ENCODE data around the gene PACS2. TPM values are rescaled to one million over a fixed set of nuclear protein-coding genes. Genes with fewer than 3 reads are reported as not detected.

PACS2 gene
- total RNA-seq, 1 experiment from 2014 or later: 72.5 TPM

DNA sequence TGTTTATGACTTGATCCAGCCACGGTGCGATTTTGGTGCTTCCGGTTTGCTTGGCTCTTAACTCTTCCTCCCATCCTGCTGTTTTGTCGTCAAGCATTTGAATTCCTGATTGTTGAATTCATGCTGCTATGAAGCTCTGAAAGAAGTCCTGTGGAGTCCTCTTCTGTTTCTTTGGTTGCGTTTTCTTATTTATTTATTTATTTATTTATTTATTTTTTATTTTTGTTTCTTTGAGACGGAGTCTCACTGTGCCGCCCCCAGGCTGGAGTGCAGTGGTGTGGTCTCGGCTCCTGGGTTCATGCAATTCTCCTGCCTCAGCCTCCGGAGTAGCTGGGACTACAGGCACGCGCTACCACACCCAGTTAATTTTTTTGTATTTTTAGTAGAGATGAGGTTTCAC lies 102.1 kb downstream of the PACS2 start:
- WGBS (ENCODE audit: extremely low coverage, insufficient read length, low lambda C conversion rate): no CpG with 5 or more reads among the region's 11 CpGs
- Histone ChIP-seq H3K9me3 (ENCODE audit: control insufficient read depth, low read depth, low read length) (no peaks in the 10 kb centered on the region), H4K91ac (ENCODE audit: insufficient read length, low read depth, low read length) (no peak overlapping the region), H3K4me1 (ENCODE audit: insufficient read depth, low read length) (no peaks in the 10 kb centered on the region), H3K23ac (ENCODE audit: insufficient read length, low read depth, low read length) (no peak overlapping the region), H3K79me2 (ENCODE audit: insufficient read depth, low read length) (peaks cover 16% of the 10 kb centered on the region; the same call in 1 of the 2 replicates), H3K18ac (ENCODE audit: insufficient read length, low read depth, low read length) (no peak overlapping the region), H3K27ac (ENCODE audit: insufficient read length, low read depth, low read length) (no peak overlapping the region), H4K5ac (ENCODE audit: insufficient read length, low read depth, low read length) (no peak overlapping the region), H2BK15ac (ENCODE audit: low read depth, low read length) (no peak overlapping the region), H3K9ac (ENCODE audit: extremely low read depth, insufficient read length, low read length) (no peak overlapping the region), H2BK20ac (ENCODE audit: low read depth, low read length, poor library complexity, severe bottlenecking) (no peak overlapping the region), H4K20me1 (ENCODE audit: control insufficient read depth, insufficient read depth, insufficient read length) (no peaks in the 10 kb centered on the region), H4K8ac (replicated peaks; ENCODE audit: insufficient read length, low read depth, low read length) (no peak overlapping the region), H3K27me3 (ENCODE audit: insufficient read depth, low read length) (peaks cover 5% of the 10 kb centered on the region; the same call in 1 of the 2 replicates), H2AFZ (ENCODE audit: low read length) (no peak overlapping the region), H3K4me2 (ENCODE audit: insufficient read depth, insufficient read length, low read length) (no peak overlapping the region), H2BK12ac (ENCODE audit: insufficient read length, low read depth, low read length) (no peak overlapping the region), H2BK120ac (ENCODE audit: low read depth, low read length, poor library complexity, severe bottlenecking) (no peak overlapping the region), H2AK5ac (ENCODE audit: insufficient read length, low read length) (no peak overlapping the region), H3K4ac (ENCODE audit: low read depth, low read length) (no peak overlapping the region), H3K56ac (ENCODE audit: insufficient read length, low read depth, low read length) (no peak overlapping the region), H3K14ac (ENCODE audit: insufficient read depth, low read length) (no peak overlapping the region), H3K23me2 (ENCODE audit: insufficient read length, low read depth, low read length, poor library complexity, severe bottlenecking) (peaks cover 20% of the 10 kb centered on the region), H3T11ph (ENCODE audit: low read length) (no peak overlapping the region), H3K79me1 (ENCODE audit: insufficient read depth, low read depth, low read length, poor library complexity, severe bottlenecking) (peaks cover 3% of the 10 kb centered on the region), H2BK5ac (ENCODE audit: insufficient read length, low read length) (no peak overlapping the region)
- peaks cover 10 to 27% of the 10 kb centered on the region in 2 experiments for H3K4me1 Mint-ChIP-seq
- H3K9me3 Mint-ChIP-seq: no peaks in the 10 kb centered on the region
- H3K27me3 Mint-ChIP-seq (ENCODE audit: low read depth): peaks cover 51% of the 10 kb centered on the region
- no peak overlapping the region for H3K27ac Mint-ChIP-seq
- no peak for TF ChIP-seq CTCF (conservative IDR thresholded peaks at IDR 0.05)
- DNase-seq: no peak
- peaks cover 4 to 21% (median 13%) of the 10 kb centered on the region in 3 experiments; a peak in 6 of 7 replicates for H3K36me3 Mint-ChIP-seq (ENCODE audit: insufficient read depth in 1 of 3, low read depth in 3 of 3)
- H3K4me3 Mint-ChIP-seq: no peak overlapping the region; a peak in 2 of 5 replicates
